ENCODE results near the gene WDR82. TPM values are rescaled to one million over a fixed set of nuclear protein-coding genes. Genes with fewer than 3 reads are reported as not detected.

Gene WDR82
- total RNA-seq, 4 donors from 2014 or later = 24.6 to 128 (median 70.3) TPM

GRCh38 chr3:52213005-52213404 is 65.4 kb downstream of the WDR82 start:
- TF ChIP-seq POLR2A (IDR thresholded peaks at IDR 0.05) (no peak), CTCF (IDR thresholded peaks at IDR 0.05) (no peak)
- Histone ChIP-seq H3K9me3 (no peaks in the 10 kb centered on the region), H3K4me1 (peaks cover 4 to 6% of the 10 kb centered on the region in 2 donors), H3K36me3 (no peaks in the 10 kb centered on the region), H3K27ac (no peak overlapping the region), H3K4me3 (no peak overlapping the region), H3K27me3 (no peaks in the 10 kb centered on the region)
- no peak for DNase-seq
- intact Hi-C loops (cut with DNase I; ENCODE audit: low total_unique reads) = no loop called here

GRCh38 chr3:52211268-52211891 is 67.1 kb downstream of the WDR82 start:
- intact Hi-C loops (cut with DNase I; ENCODE audit: low total_unique reads) = no loop called here
- no peak for TF ChIP-seq POLR2A (IDR thresholded peaks at IDR 0.05)
- no peak for TF ChIP-seq CTCF (IDR thresholded peaks at IDR 0.05)
- Histone ChIP-seq H3K27ac (no peak overlapping the region), H3K4me3 (no peak overlapping the region), H3K9me3 (no peaks in the 10 kb centered on the region), H3K4me1 (peaks cover under 1 to 2% of the 10 kb centered on the region in 2 donors), H3K27me3 (no peaks in the 10 kb centered on the region), H3K36me3 (no peaks in the 10 kb centered on the region)
- no peak for DNase-seq

- intact Hi-C loops (cut with DNase I; ENCODE audit: low total_unique reads) = no loop called here
- Histone ChIP-seq H3K27ac (no peak overlapping the region), H3K4me3 (no peak overlapping the region), H3K4me1 (no peaks in the 10 kb centered on the region), H3K27me3 (no peaks in the 10 kb centered on the region), H3K36me3 (no peaks in the 10 kb centered on the region), H3K9me3 (no peaks in the 10 kb centered on the region)
- no peak for DNase-seq
- TF ChIP-seq POLR2A (IDR thresholded peaks at IDR 0.05) (no peak), CTCF (IDR thresholded peaks at IDR 0.05) (no peak)
Observed at GRCh38 chr3:52210550-52211046, 67.9 kb downstream of the WDR82 start.

- intact Hi-C loops (cut with DNase I; ENCODE audit: low total_unique reads) = no loop called here
- TF ChIP-seq CTCF (IDR thresholded peaks at IDR 0.05) (no peak), POLR2A (IDR thresholded peaks at IDR 0.05) (no peak)
- H3K27me3 ChIP-seq = no peaks in the 10 kb centered on the region
- no peaks in the 10 kb centered on the region for H3K36me3 ChIP-seq
- H3K4me1 ChIP-seq = no peaks in the 10 kb centered on the region
- H3K27ac ChIP-seq = no peak overlapping the region
- H3K9me3 ChIP-seq = no peaks in the 10 kb centered on the region
- H3K4me3 ChIP-seq = no peak overlapping the region
- no peak for DNase-seq
Observed at GRCh38 chr3:52210037-52210436, 68.4 kb downstream of the WDR82 start.

GRCh38 chr3:52208556-52208955 is 69.9 kb downstream of the WDR82 start:
- no peaks in the 10 kb centered on the region for H3K27me3 ChIP-seq
- TF ChIP-seq CTCF (IDR thresholded peaks at IDR 0.05) (no peak), POLR2A (IDR thresholded peaks at IDR 0.05) (no peak)
- no peak overlapping the region for H3K27ac ChIP-seq
- DNase-seq = no peak
- intact Hi-C loops (cut with DNase I; ENCODE audit: low total_unique reads) = no loop called here
- H3K9me3 ChIP-seq = no peaks in the 10 kb centered on the region
- H3K4me1 ChIP-seq = no peaks in the 10 kb centered on the region
- H3K36me3 ChIP-seq = no peaks in the 10 kb centered on the region
- H3K4me3 ChIP-seq = no peak overlapping the region

Measured in uterus (tissue), 4 donors.